Measurements from ENCODE around the gene ZSCAN22. TPM values are rescaled to one million over a fixed set of nuclear protein-coding genes. Genes with fewer than 3 reads are reported as not detected.

Gene ZSCAN22
- total and polyA plus RNA-seq, 2 donors (not counting 3 experiments of a cell fraction or from before 2014, with no cell fraction given): 3.6 to 3.7 TPM

- no TSS peak for BruUV-seq (replicated peaks)
- no peak overlapping the region for H3K4me2 ChIP-seq (ENCODE audit: insufficient read depth, low read length)
- dilution Hi-C loops (cut with MboI; ENCODE audit: extremely low pct_ligation_motif_present, low sequenced_read_pairs) (no loop called here), intact Hi-C loops (cut with micrococcal nuclease) (no loop called here)
- TF ChIP-seq JUN (IDR thresholded peaks at IDR 0.05; ENCODE audit: borderline replicate concordance, insufficient read depth, insufficient read length, low read depth) (no peak), FOS (IDR thresholded peaks at IDR 0.05; ENCODE audit: borderline replicate concordance, insufficient read depth, low read length) (no peak)
- no peaks in the 10 kb centered on the region for H3K79me2 ChIP-seq (ENCODE audit: control insufficient read depth, insufficient read depth, low read length)
- H4K20me1 ChIP-seq (replicated peaks; ENCODE audit: control insufficient read depth, extremely low read depth, insufficient read depth, low read length): no peaks in the 10 kb centered on the region
- H3K4me3 ChIP-seq (replicated peaks in 1 of 3; ENCODE audit: insufficient read depth in 1 of 3, low read depth in 1 of 3, low read length in 3 of 3): no peak overlapping the region
- no peaks in the 10 kb centered on the region for H3K9me1 ChIP-seq (replicated peaks; ENCODE audit: control insufficient read depth, extremely low read depth, insufficient read depth, low read length)
- no peaks in the 10 kb centered on the region for H3K4me1 ChIP-seq (ENCODE audit: control insufficient read depth, extremely low read depth, insufficient read depth, low read length)
- no peak overlapping the region for H3K27ac ChIP-seq (ENCODE audit: insufficient read depth, low read depth, low read length)
- ChIA-PET CTCF (no interaction called here), POLR2A (no interaction called here)
- no peak overlapping the region for H3K9ac ChIP-seq (replicated peaks; ENCODE audit: extremely low read depth, insufficient read depth, low read length)
- H3K9me3 ChIP-seq (replicated peaks; ENCODE audit: control insufficient read depth, insufficient read depth, low read length): peaks cover 2% of the 10 kb centered on the region
- FAIRE-seq: no peak
- DNase-seq (ENCODE audit: low read depth, low spot score): no peak
- H3K36me3 ChIP-seq (ENCODE audit: control insufficient read depth in 2 of 2, extremely low read depth in 1 of 2, insufficient read depth in 2 of 2, low read length in 2 of 2): peaks cover 0 to 22% of the 10 kb centered on the region in 2 experiments
- H3K27me3 ChIP-seq (ENCODE audit: control insufficient read depth in 2 of 2, insufficient read depth in 2 of 2, low read length in 2 of 2): no peaks in the 10 kb centered on the region
- H2AFZ ChIP-seq (ENCODE audit: low read depth, low read length): no peak overlapping the region
Measured at GRCh38 chr19:58336820-58337219, 10.0 kb downstream of the ZSCAN22 start.

DNA sequence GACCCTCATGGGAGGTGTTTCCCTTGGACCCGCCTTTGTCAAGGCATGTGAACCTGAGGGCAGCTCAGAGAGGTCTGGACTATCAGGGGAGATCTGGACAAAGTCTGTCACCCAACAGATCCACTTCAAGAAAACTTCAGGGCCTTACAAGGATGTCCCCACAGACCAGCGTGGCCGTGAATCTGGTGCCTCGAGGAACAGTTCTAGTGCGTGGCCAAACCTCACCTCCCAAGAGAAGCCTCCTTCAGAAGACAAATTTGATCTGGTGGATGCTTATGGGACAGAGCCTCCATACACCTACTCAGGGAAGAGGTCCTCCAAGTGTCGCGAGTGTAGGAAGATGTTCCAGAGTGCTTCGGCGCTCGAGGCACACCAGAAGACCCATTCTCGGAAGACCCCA lies 11.5 kb downstream of the ZSCAN22 start:
- H4K20me1 ChIP-seq (replicated peaks; ENCODE audit: control insufficient read depth, extremely low read depth, insufficient read depth, low read length): no peaks in the 10 kb centered on the region
- H3K79me2 ChIP-seq (ENCODE audit: control insufficient read depth, insufficient read depth, low read length): no peaks in the 10 kb centered on the region
- intact Hi-C loops (cut with micrococcal nuclease) (no loop called here), dilution Hi-C loops (cut with MboI; ENCODE audit: extremely low pct_ligation_motif_present, low sequenced_read_pairs) (no loop called here)
- no peak overlapping the region for H3K4me3 ChIP-seq (replicated peaks in 1 of 3; ENCODE audit: insufficient read depth in 1 of 3, low read depth in 1 of 3, low read length in 3 of 3)
- ChIA-PET CTCF (no interaction called here), POLR2A (no interaction called here)
- H2AFZ ChIP-seq (ENCODE audit: low read depth, low read length): no peak overlapping the region
- no peak overlapping the region for H3K27ac ChIP-seq (ENCODE audit: insufficient read depth, low read depth, low read length)
- peaks cover 2% of the 10 kb centered on the region for H3K9me3 ChIP-seq (replicated peaks; ENCODE audit: control insufficient read depth, insufficient read depth, low read length)
- no peak overlapping the region for H3K4me2 ChIP-seq (ENCODE audit: insufficient read depth, low read length)
- H3K36me3 ChIP-seq (ENCODE audit: control insufficient read depth in 2 of 2, extremely low read depth in 1 of 2, insufficient read depth in 2 of 2, low read length in 2 of 2): peaks cover 0 to 22% of the 10 kb centered on the region in 2 experiments
- no peak for DNase-seq (ENCODE audit: low read depth, low spot score)
- H3K4me1 ChIP-seq (ENCODE audit: control insufficient read depth, extremely low read depth, insufficient read depth, low read length): no peaks in the 10 kb centered on the region
- no peaks in the 10 kb centered on the region for H3K27me3 ChIP-seq (ENCODE audit: control insufficient read depth in 2 of 2, insufficient read depth in 2 of 2, low read length in 2 of 2)
- H3K9me1 ChIP-seq (replicated peaks; ENCODE audit: control insufficient read depth, extremely low read depth, insufficient read depth, low read length): no peaks in the 10 kb centered on the region
- no peak overlapping the region for H3K9ac ChIP-seq (replicated peaks; ENCODE audit: extremely low read depth, insufficient read depth, low read length)
- BruUV-seq (replicated peaks): no TSS peak
- TF ChIP-seq EZH2 (IDR thresholded peaks at IDR 0.05; ENCODE audit: borderline replicate concordance, low read depth, low read length, severe bottlenecking): no peak
- FAIRE-seq: no peak
